CD4-positive, alpha-beta T cell treated with Interleukin-6 at 100 ng/mL for 8 hours (primary cell): ENCODE results near the gene GINS2.

Experiments
- DNase-seq: peaks from one replicate; pipeline ENCODE4 v3.0.0-alpha.2; 2020; ENCODE audit warnings: mixed read lengths, low spot score

The GINS2 gene

GRCh38 chr16:85640254-85640558 lies 48.5 kb downstream of the GINS2 start:
- no peak for DNase-seq

- DNase-seq, result no peak
Measured at GRCh38 chr16:85639529-85640253, 49.1 kb downstream of the GINS2 start.

DNA sequence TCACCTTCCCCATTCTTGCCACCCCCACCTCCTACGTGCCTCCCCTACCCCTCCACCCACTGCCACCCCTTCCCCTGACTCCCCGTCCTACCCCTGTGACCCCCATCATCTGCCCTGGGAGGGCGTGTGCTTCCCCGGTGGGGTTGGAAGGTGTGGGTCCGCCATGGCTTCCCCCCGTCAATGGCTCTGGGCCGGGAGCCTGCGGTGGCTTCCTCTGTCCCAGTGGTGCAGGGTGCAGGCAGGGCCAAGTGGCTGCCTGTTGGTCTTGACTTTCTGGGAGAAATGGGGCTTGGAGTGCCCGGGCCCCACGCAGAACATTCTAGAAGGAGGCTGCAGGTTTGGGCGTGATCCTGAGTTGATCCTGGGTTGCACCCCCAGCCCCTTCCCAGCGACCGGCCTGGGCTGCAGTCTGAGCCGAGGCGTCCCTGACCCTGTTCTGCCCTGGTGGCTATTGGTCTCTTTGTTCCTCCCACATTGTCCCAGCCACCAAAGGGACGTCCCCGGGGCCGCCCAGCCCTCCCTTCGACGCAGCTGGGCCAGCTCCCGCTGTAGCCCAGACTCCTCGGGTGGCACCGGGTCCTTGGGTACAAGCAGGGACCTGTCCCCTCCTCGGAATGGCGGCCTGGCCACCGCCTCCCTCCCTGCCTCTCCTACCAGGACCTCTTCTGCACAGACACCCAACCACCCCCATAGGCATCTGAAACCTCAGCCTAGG lies 49.9 kb downstream of the GINS2 start:
- DNase-seq, result no peak

GRCh38 chr16:85637808-85638647 lies 50.7 kb downstream of the GINS2 start:
- no peak for DNase-seq

DNA sequence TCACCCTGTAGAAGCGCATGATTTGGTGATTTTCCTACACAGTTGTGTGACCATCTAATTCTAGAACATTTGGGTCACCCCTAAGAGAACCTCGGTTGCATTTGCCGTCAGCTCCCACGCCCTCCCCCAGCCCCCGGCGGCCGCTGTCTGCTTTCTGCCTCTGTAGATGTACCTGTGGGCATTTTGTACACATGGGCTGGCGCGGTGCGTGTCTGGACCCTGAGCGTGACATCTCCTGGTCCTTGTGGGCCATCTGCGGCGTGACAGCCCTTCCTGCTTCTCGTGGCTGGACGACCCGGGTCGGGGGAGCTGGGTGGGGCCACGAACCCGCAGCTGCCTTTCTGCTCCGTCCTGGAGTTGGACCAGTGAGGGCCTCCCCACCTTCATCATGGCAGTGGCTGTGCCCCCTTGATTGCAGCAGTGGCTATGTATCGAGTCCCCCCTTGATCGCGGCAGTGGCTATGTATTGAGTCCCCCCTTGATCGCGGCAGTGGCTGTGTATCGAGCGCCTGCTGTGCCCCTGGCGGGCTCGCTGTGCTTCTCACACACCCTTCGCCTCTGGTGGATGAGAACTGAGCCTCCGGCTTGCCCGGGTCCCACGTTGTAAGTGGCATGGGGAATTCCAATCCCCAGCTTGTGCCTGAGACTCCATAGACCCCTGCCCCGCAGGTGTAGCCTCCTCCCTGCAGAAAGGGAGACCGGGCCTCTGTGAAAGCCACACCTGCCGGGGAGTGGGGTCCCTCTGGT lies 51.5 kb downstream of the GINS2 start:
- DNase-seq, result no peak

DNA sequence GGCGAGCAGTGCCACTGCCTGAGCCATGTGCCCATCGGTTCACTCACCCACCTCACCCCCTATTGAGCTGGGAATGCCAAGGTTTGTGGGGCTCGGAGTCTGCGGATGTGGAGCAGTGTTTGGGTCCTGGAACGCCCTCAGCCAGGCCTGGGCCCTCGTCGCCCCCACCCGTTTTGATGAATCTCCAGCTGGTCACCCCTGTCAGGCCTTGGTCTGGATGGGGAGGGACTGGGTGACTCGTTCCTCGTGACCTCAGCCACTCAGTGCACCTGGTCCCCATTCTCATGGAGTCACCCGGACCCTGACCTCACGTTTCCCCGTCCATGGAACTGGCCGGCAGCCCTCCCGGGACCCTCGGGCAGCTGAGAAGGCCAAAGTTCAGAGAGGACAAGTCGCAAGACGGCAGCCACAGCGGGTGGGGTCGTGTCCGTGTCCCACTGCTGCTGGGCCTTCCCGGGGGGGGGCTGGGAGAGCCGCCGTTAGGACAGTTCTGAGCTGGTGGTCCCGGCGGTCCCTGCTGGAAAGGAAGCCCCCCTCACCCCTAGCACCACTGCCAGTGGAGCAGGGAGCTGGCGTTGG lies 52.4 kb downstream of the GINS2 start:
- DNase-seq, result no peak

GRCh38 chr16:85635545-85636140 lies 53.1 kb downstream of the GINS2 start:
- no peak for DNase-seq

DNA sequence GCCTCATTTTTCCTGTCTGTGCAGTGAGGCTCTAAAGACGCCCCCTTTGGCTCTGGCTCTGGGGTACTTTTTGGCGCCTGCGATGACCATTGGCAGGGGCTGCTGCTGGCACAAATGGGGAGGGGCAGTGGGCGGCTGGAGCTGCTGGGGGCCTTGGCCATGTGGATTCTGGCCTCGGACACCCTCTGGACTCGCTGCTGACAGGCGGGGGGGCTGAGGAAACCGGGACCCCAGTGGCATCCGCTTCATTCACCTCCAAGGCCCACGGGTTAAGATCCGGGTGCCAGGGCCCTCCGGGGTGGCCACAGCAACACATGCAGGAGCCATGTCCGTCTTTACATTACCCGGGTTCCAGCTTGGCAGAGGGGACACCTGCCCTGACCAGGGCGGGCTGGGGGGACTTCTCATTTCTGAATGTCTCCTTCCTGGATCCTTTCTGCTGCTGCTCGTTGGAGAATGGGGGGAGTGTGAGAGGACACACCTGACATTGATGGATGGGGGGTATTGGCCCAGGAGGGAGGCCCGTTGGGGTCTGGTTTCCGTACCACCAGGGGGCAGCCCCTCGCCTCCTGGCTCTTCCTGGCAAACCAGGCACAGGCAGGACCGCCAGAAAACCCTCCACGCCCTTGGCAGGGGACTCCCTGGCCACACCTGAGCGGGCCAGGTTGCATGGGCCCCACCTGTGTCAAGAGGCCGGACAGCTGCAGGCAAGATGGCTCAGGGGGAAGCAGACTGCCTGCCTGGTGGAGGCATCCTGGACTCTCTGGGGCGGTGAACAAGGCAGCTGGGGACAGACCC lies 53.8 kb downstream of the GINS2 start:
- DNase-seq, result no peak

DNA sequence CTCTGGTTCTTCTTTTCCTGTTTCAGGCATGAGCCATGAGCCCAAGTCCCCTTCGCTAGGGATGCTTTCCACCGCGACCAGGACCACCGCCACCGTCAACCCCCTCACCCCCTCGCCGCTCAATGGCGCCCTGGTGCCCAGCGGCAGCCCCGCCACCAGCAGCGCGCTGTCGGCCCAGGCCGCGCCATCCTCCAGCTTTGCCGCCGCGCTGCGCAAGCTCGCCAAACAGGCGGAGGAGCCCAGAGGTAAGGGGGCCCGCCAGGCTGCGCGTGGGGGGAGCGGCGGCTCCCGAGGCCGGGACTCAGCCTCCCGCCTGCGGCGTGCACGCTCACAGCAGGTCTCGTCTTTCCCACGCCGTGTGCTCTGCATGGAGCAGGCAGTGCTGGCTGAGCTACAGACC lies 54.9 kb downstream of the GINS2 start:
- DNase-seq, result no peak

- no peak for DNase-seq
Measured at GRCh38 chr16:85633438-85633743, 55.4 kb downstream of the GINS2 start.

GRCh38 chr16:85632709-85633437 lies 55.9 kb downstream of the GINS2 start:
- DNase-seq, result no peak

DNA sequence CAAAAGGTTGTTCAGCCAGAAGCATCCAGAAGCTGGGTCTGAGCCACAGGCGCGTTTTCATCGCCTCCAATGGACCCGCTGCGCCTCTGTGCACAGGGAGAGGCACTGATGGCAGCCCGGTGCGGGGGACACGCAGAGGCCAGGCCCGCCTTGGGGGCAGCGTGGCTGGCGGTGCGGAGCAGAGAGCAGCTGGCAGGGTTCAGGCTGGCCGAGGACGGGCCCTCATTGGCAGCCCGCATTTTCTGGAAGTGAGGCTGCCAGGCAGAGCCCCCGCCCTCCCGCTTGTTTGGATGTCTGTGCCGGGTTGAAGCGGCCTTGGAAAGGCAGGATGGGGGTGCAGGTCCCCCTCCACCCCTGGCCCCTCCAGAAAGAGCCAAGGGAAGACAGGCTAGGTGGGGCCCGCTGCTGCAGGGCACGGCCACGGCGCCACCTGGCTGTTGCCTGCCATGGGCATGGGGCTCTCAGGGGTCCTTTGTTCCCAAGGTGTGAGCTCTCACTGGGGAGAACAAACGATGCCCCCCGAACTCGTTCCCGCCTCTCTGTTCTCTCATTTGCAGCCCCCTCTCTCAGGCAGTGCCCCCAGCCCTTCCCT lies 56.9 kb downstream of the GINS2 start:
- no peak for DNase-seq

DNA sequence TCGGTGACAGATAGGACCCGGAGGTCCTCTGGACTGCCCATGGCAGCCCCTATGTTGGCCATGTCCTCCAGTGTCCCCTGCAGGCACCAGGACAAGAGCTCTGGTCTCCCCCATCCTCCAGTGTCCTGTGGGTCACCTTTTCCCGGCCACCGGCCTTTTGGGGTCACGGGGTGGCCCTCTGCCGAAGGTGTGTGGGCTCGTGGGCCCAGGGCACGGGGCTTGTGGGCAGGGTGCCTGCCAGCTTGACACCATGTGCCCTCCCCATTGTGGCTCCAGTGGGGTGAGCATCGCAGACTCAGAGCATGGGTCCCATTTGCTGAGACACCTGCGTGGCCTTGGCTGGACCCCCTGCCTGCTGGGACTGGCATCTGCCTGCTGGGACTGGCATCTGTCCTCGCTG lies 57.5 kb downstream of the GINS2 start:
- no peak for DNase-seq

DNA sequence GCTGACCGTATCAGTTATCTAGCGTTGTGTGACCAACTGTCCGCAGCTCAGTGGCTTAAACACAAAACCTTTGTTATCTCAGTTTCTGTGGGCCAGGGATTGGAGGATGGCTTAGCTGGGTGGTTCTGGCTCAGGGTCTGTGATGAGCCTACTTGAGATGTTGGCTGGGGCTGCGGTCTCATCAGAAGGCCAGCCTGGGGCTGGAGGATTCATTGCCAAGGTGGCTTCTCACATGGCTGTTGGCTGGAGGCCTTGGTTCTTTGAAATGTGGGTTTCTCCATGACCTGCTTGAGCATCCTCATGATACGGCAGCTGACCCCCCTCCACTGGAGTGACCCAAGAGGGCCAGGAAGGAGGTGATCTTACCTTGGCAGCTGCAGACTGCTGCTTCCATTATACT lies 58.9 kb downstream of the GINS2 start:
- no peak for DNase-seq

DNA sequence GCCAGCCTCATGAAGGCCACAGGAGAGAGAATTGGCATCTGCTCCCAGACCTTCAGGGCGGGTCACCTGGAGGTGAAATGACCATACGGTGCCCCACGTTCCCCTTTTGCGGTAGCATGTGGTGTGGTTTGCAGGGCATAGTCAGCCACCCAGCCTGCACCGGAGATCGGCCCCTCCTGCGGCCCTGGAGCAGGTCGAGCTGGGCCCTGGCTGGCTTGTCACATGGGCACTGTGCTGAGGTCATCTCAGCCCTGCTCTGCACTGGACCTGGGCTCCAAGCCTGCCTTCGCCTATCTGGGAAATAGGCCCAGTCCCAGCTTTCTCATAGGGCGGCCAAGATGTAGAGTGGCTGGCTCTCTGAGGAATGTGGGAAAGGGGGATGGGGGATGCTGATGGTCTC lies 59.4 kb downstream of the GINS2 start:
- no peak for DNase-seq

GRCh38 chr16:85628645-85629044 lies 60.1 kb downstream of the GINS2 start:
- DNase-seq, result no peak

GRCh38 chr16:85628265-85628556 lies 60.5 kb downstream of the GINS2 start:
- DNase-seq, result no peak

GRCh38 chr16:85627526-85628264 lies 61.1 kb downstream of the GINS2 start:
- no peak for DNase-seq

- no peak for DNase-seq
Measured at GRCh38 chr16:85627089-85627488, 61.7 kb downstream of the GINS2 start.
